ENCODE data around the gene ALS2.
"Not testable (repeated sequence)": the region's sequence is repeated elsewhere in the genome, so short reads cannot be mapped to it uniquely, and the experiment has no call there.

ALS2 gene

DNA sequence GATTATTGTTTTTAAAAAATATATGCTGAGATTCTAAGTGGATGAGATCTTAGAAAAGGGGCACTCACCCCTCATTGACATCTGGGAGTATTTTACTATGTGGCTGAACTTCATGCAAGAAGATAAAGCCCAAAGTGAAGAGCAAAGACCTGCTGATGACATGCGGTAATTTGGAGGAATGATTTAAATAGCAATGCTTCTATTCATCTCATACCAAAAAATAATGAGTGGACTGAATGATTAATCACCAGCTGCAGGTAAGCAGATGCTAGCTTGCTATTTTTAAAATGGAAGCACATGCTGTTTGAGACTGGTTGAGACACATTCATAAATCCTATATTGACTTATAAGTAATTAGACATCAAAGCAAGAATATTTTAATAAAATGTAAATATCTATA, 12.9 kb upstream of the ALS2 start:
- DNase-seq = no peak

DNA sequence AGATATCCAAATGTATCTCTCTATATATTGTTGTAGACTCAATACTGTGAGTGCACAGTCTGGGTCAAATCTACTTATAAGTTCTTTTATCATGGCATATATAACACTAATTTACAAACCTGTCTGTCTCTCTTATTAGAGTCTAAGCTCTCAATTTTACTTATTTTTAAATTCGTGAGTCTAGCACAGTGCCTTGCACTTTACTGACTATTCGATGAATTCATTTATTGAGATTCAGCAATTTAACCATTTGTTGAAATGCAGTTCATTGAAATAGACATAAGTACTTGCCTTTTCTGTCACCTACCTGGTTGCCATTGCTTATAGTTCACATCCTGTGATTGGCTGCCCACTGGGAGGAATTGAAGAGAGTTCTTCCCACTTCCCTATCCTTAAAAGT, 10.3 kb upstream of the ALS2 start:
- DNase-seq = no peak

DNA sequence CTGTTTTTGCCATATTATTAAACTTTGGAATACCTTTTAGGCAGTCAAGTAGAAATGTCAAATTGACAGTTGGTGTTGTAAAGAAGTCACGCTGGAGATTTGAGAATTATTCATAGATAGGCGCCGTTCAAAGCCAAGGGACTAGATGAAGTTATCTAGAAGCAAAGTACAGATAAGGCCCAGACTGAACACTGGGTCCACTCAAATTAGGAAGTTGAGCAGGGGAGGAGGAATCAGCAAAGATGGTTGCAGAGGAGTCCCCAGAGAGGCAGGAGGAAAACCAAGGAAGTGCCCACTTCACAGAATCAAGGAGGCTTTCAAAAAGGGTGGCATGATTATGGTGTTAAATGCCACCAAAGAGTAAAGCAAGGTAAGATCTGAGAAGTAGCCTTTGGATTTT, 9.6 kb upstream of the ALS2 start:
- DNase-seq = no peak

DNA sequence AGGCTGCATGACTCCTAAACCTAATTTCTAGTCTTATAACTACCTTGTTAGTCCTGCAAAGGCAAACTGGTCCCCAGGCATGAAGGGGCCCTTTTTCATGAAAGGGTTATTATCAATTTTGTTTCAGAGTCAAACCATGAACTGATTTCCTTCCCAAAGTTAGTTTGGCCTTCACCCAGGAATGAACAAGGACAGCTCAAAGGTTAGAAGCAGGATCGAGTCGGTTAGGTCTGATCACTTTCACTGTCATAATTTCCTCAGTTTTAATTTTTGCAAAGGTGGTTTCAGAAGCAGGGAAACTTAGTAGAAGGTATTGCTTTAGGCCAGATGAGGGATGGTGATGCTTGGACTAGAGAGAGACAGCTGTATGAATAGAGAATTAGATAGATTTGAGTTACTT, 8.7 kb upstream of the ALS2 start:
- DNase-seq = no peak

DNA sequence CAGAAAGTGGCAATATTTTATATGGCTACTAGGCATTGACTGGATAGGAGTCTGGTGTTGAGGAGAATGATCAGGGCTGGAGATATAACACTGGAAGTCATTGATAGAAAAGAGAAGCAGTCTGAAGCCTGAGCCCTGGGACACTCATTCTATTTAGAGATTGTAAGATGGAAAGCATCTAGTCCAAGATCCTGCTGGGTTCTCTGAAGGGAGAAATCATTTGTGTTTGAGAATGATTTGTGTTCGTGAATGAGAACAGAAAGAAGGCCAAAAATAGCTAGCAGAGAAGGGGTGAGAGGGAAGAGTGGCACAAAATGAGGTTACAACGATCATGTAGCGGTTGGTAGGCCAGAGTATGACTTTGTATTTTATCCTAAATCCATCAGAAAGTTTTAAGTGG, 7.6 kb upstream of the ALS2 start:
- DNase-seq = no peak

DNA sequence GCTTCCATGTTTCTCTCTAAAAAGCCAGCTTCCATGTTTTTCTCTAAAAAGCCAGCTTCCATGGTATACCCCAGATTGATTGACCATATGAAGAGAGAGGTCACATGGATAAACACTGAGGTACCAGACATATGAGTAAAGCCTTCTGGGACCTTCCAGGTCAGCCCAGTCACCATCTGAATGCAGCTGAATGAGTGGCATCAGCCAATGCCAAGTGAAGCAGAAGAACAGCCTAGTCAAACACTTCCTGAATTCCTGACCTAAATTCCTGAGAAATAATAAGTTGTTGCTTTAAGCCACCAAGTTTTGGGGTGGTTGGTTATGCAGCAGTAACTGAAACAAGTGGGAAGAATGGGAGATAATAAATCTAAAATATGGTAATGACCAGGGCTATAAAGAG, 5.7 kb upstream of the ALS2 start:
- no peak for DNase-seq

DNA sequence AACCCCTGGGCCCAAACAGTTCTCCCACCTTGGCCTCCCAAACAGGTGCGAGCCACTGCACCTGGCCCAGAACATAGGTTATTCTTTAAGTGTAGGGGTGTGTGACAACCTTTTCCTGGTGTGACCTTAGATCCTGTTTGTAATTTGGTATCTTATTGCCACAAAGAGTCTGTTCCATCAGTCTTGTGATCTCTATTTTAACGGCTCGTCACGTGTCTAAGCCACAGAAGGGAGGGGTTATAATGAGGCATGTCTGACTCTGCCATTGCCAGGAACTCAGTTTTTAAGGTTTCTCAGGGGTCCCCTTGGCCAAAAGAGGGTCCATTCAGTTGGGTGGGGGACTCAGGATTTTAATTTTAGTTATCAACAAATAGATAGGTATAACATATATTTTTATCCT, 4.4 kb upstream of the ALS2 start:
- no peak for DNase-seq

DNA sequence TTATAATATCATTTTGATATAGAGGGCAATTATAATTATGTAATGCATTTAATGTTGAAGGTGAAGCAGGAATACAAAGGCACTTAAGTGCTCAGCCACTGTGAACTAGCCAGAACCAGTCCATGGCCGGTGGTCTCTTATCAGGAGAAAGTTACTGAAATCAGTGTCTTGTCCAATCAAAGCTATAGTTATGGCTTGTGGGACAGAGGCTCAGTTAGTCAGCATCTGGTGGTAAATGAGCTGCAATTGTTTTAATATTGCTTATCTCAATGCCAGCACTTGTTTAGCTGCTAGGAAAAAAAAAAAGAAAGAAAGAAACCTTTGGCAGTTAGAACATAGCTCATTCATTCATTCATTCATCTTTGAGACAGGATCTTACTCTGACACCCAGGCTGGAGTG, 3.8 kb upstream of the ALS2 start:
- DNase-seq = no peak

DNA sequence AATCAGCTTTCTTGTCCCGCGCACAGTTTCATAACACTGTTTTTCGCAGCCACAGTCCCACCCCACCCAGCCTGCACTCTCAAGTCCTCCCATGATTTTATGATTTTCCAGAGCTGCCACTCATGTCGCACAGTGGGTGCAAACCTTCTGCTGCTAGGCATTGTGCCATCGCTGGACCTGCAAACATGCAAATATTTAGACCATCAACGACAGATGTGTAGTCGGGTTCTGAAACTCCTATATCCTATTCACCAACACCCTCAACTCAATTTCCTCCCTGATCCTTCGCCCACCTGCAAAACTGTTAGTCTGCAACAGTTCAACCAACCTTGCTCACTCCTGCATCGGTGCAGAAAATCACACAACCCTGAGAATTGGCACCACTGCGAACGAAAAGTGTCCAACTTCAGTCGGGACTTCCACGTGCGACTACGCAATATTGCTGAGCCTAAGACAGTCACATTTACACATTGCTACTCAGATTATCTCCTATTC, 871 bp upstream of the ALS2 start:
- no peak for DNase-seq

DNA sequence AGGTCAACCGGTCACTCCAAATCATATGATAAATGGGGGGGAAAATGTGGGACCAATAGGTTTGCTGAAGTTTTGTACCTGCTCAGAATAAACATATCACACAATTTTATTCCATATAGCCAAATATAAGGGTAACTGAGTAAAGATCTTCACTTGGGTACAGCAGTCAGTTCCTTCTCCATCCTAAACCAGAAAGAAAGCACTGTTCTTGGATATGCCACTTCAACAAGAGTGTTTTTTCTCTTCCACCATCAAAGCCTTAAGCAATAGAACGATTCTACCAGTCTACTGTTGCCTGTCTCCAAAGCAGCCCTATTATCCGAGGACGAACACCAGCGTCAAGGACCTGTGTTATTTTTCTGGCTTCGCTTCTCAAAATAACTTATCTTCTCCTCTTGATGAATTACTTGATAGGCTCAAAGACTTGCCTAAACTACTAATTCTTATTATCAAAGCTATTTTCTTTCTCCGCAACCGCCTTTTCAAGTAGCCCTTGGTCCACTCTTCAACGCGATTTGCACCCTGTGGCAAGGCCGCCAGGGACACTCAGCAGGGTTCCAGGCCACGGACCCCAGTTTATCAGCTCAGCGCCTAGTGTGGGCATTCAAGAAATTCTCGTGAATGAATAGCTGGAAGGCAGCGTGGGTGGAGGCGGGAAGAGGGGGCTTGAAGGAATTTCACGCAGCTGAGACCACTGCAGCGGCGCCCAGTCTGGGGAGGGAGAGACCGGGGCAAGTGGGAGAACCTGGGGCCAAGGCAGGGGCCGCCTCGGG, 646 bp downstream of the ALS2 start:
- no peak for DNase-seq

DNA sequence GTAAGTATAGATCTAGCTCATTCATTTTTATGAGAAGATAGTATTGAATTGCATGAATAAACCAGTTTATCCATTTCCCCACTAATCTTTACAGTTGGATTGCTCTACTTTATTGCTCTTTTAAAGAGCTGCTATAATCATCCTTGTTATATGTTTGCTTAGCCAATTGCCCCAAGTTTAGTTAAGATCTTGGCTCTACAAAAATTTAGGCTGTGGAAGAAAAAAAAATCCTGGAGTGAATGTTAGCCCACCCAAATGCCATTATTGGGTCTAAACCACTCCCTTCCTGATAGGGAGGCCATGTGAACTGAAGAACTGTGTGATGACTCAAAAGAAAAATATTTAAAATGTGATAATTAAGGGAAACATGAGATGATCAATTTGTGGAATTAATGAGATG, 2.9 kb downstream of the ALS2 start:
- DNase-seq = no peak

DNA sequence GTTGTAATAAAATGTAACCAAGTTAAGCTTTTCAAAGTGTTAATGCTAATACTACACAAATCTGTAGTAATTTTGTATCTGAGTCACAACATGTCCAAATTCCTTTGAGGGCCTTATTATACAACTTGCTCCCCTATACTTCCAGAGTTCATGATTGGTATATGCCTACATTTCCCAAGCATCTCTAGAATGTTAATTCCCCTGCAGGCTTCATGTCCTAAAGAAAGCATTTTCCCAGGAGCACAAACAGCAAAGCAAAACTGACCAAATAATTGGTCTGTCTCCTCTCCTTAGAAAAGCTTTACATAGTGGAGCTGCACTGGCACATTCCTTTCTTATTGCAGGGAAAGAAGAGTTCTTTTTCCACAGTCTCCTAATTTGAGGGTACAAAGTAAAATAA, 3.7 kb downstream of the ALS2 start:
- no peak for DNase-seq

DNA sequence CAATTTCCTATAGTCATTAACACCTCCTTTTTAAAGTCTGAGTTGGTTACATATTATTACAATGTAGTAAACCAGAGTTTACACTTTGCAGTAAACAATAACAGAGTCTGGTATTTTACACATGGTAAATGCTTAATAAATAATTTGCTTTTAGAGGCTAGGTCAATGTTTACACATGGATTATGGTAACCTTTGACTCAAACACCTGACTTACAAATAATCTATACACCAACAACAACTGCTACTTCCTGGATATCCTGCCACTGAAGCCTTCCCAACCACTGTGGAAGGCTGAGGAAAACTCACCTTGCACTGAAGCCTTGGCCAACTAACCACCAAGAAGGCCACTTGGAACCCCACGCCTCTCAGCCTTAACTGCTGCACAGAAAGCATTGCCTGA, 5.4 kb downstream of the ALS2 start:
- DNase-seq = no peak

DNA sequence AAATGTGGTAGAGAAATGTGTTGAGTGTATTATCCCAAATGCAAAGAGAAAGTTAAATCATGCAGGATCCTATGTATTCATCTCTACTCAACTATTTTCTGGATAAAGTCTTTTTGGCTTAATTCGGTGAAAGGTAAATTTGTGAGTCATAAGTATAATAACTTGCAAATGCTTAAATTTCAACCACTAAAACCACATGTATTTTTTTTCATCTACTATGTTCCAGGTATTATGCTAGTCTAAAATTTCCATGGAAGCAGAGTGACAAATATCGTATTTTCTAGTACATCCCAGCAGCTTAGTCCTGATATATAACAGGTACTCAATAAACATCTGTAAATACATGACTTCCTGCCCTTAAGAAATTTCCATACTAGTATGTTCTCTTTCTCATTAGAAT, 6.2 kb downstream of the ALS2 start:
- DNase-seq = no peak

DNA sequence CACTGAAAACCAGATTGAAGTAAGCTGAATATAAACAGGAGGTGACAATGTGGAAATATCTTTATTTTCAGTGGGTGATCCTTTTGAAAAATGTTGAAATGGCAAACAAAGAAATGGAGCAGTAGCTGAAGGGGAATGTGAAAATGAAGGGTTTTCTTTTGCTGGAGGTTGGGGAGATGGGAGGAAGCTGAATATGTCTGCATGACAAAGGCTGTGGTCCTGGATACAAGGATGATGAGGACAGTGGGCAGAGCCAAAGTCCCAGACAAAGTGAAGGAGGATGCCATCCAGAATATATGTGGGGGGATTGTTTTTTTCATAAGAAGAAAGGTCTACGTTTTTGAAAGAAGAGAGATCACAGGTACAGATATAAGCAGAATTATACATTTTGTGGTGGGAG, 6.7 kb downstream of the ALS2 start:
- no peak for DNase-seq

DNA sequence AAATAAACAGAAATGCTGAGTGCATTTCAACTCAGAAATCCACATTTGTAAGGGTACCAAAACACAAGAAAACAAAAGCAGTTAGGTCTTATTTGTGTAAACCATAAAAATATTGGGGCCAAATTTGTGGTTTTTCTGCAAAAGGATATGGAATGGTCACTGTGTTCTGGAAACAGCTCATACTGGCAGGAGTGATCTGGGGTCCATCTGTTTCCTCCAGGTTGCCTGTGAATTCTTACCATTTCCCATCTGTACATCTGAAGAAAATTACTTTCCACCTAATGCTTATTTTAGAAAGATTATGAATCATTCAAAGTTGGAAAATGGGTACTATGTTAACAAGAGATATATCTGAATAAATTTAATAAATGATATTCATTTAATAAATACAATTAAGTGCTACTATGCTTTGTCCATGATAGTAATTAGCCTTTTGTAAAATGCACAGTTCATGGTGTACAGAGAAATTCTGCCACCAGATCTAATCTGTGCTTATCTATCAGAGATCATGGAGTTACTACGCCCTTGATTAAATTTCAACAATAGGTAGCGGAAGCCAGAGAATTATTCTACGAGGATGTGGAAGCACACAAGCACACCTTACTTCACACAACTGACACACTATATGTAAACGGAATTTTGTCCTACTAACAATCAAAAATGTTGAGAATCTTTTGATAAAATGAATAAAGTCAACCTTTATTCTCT, 10.9 kb downstream of the ALS2 start:
- no peak for DNase-seq

DNA sequence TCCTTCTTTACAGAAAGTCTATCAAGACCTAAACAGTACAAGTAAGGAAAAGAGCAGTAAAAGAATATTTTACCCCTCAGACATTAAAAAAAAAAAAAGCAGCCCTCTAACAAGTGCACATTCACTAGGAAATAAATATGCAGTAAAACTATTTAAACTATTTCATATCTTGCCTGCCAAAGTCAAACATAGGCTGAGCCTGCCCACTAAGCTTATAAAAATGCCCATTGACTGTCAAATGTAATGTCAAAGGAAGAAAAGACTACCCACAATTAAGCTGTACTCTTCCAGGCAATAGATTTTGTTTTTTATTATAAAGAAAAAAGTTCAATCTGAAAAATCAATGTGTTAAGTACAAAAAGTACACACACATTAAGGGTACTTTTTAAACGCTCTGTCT, 11.8 kb downstream of the ALS2 start:
- no peak for DNase-seq

DNA sequence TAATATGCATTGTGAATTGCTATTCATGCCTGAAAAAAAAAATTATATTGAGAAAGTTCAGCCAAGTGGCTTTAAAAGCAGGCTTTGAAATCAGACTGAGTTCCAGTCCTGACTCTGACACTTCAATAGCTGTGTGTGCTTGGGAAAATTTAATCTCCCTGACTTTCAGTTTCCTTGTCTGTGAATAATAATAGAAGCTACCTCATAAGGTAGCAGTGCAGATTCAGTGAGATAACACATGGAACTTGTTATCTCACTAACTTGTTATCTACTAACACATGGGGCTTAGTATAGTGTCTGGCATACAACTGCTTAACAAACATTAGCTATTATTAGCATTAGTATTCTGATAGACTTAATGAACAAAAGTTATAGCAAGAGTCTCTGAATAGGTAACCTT, 14.9 kb downstream of the ALS2 start:
- DNase-seq = no peak

DNA sequence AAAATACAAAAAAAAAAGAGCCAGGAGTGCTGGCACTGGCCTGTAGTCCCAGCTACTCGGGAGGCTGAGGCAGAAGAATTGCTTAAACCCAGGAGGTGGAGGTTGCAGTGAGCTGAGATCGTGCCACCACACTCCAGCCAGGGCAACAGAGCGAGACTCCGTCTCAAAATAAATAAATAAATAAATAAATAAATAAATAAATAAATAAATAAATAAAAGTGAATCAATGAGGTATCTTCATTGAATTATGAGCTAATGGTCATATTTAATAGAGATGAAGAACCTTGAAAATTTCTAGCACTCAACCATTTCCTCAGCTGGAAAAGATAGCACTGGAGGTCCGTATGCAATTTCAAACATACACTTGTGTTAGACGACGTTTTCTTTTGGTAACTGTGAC, 16.3 kb downstream of the ALS2 start:
- DNase-seq = not testable (repeated sequence)

DNA sequence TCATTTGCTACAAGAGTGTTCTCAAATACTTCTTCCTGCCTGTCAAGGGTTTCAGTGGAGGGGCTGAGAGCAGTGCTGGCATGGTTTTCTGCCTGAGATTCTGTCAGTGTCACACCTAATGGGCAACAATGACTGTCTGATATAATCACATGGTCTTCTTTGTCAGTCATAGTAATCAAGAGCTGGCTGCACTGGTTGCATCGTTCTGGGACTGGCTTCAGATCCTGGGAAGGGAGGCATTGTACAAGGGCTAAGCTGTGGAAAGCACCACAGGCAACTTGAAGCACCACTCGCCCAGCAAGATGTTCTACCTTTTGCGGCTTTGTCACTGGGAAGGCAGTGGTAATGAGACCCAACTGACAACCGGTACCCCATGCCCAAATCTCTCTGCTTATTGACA, 19.6 kb downstream of the ALS2 start:
- DNase-seq = no peak

DNA sequence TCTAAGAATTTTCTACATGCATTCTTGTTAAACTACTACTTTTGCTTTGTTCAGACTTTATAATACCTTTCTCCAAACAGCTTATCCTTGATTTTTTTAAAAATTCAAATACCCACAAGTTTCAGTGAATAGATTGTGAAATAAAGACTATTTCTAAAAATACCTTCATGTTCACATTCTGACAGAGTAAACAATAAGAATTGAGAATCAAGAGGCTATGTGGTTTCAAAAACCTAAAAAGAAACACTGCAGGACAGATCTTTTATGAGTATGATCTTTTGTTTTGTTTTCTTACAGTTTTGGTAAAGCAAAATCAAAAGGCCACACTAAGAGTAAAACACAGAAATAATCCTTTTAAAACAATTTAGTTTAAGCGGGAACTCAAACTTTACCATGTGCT, 21.2 kb downstream of the ALS2 start:
- DNase-seq = no peak

DNA sequence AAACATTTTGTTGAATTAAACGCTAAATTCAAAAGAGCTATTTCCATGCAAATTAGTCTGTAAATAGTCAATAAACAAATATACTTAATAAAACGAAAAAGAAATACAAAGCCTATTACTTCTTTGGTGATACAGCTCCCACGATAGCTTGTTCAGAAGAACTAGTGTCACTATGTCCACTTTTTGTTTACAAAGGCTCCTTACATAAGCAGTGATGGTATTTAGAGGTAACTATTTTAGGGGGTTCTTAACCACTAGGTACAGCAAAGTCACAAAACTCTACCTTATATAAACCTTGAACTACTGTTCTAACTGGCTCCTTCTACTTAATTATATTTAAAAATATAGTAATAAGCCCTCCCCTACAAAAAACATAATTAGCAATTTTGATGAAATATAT, 21.9 kb downstream of the ALS2 start:
- DNase-seq = no peak

DNA sequence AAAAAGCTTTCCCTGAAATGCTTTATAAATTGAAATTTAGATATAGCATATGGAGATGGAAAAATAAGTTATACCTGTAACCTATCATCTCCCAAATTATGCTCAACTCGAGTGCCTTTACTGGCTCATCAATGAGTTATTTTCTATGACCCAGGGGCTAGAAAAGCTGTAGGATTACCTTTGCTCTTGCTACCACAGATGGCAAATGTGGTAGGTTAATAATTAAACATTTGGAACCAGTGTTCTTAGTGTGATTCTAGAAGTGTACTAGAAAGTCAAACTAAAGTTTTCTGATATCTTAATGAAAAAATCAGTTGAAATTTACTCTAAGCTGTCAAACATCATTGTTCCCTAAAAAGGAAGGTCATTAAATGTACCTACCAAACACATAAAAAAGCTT, 22.5 kb downstream of the ALS2 start:
- no peak for DNase-seq

DNA sequence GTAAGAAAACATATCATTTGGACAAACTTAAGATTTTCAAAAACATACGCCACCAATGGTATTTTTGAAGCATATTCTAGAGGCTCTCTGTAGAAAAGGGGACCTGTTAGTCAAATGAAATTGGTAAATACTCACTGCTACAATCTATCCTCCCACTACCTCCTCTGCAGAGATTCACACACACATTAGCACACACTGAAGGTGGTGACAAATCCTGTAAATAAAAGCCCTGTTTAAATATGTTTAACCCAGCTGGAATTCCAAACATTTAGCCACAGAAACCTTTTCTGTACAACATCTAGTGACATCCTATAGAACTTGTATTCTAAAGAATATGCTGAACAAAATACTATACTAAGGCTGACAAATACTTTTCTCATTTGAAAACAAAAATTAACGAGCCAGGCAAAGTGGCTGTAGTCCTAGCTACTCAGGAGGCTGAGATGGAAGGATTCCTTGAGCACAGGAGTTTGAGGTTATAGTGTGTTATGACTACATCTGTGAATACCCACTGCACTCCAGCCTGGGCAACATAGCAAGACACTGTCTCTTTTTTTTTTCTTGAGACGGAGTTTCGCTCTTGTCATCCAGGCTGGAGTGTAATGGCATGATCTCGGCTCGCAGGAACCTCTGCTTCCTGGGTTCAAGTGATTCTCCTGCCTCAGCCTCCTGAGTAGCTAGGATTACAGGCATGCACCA, 25.9 kb downstream of the ALS2 start:
- DNase-seq = no peak
